ENCODE measurements around the gene PPP1R12B.
"Not testable (repeated sequence)": the region's sequence is repeated elsewhere in the genome, so short reads cannot be mapped to it uniquely, and the experiment has no call there.

PPP1R12B gene

GRCh38 chr1:202584707-202585589 lies 236.4 kb downstream of the PPP1R12B start:
- no peak for DNase-seq

- DNase-seq = no peak
Observed at GRCh38 chr1:202585590-202585933, 237.1 kb downstream of the PPP1R12B start.

GRCh38 chr1:202586018-202586821 lies 237.7 kb downstream of the PPP1R12B start:
- DNase-seq = no peak

GRCh38 chr1:202586871-202587270 lies 238.4 kb downstream of the PPP1R12B start:
- no peak for DNase-seq

GRCh38 chr1:202587859-202588485 lies 239.5 kb downstream of the PPP1R12B start:
- DNase-seq = no peak

GRCh38 chr1:202588503-202589189 lies 240.1 kb downstream of the PPP1R12B start:
- no peak for DNase-seq

GRCh38 chr1:202589190-202589930 lies 240.9 kb downstream of the PPP1R12B start:
- DNase-seq = peak; percentile 66

GRCh38 chr1:202590126-202590525 lies 241.6 kb downstream of the PPP1R12B start:
- DNase-seq = no peak

- no peak for DNase-seq
Observed at GRCh38 chr1:202590975-202591411, 242.5 kb downstream of the PPP1R12B start.

GRCh38 chr1:202591515-202591914 lies 243.0 kb downstream of the PPP1R12B start:
- DNase-seq = no peak

- DNase-seq = no peak
Observed at GRCh38 chr1:202592146-202592545, 243.6 kb downstream of the PPP1R12B start.

GRCh38 chr1:202593845-202594244 lies 245.3 kb downstream of the PPP1R12B start:
- DNase-seq = no peak

- DNase-seq = no peak
Observed at GRCh38 chr1:202596638-202597037, 248.1 kb downstream of the PPP1R12B start.

GRCh38 chr1:202597090-202597761 lies 248.7 kb downstream of the PPP1R12B start:
- no peak for DNase-seq

- peak; percentile 52 for DNase-seq
Observed at GRCh38 chr1:202599669-202600431, 251.4 kb downstream of the PPP1R12B start.

GRCh38 chr1:202600432-202601041 lies 252.0 kb downstream of the PPP1R12B start:
- no peak for DNase-seq

GRCh38 chr1:202603435-202603834 lies 254.9 kb downstream of the PPP1R12B start:
- DNase-seq = no peak

- no peak for DNase-seq
Observed at GRCh38 chr1:202605515-202605914, 257.0 kb downstream of the PPP1R12B start.

- DNase-seq = not testable (repeated sequence)
Observed at GRCh38 chr1:202612036-202612435, 263.5 kb downstream of the PPP1R12B start.

- DNase-seq = no peak
Observed at GRCh38 chr1:202613571-202613970, 265.1 kb downstream of the PPP1R12B start.

Measured in right kidney (tissue), 1 donor.